ENCODE measurements around the gene ISCU.
"Not testable (repeated sequence)": the region's sequence is repeated elsewhere in the genome, so short reads cannot be mapped to it uniquely, and the experiment has no call there.

The ISCU gene

GRCh38 chr12:108618079-108618952 lies 55.9 kb downstream of the ISCU start:
- DNase-seq (ENCODE audit: low read depth, low spot score): peak; percentile 85

- DNase-seq (ENCODE audit: low read depth, low spot score): not testable (repeated sequence)
Measured at GRCh38 chr12:108618953-108619274, 56.5 kb downstream of the ISCU start.

Measured in smooth muscle cell of the brain vasculature (primary cell).